ENCODE results near the gene RYR1.

The RYR1 gene

GRCh38 chr19:38483016-38483630, 49.6 kb downstream of the RYR1 start:
- no peak for TF ChIP-seq CTCF (conservative IDR thresholded peaks at IDR 0.05; ENCODE audit: low read depth, low read length)
- no peak for DNase-seq (ENCODE audit: low read depth)
- no peak overlapping the region for H3K4me3 ChIP-seq (ENCODE audit: low read length)

- no peak for TF ChIP-seq CTCF (conservative IDR thresholded peaks at IDR 0.05; ENCODE audit: low read depth, low read length)
- no peak for DNase-seq (ENCODE audit: low read depth)
- H3K4me3 ChIP-seq (ENCODE audit: low read length): no peak overlapping the region
These were observed 51.3 kb downstream of the RYR1 start for GRCh38 chr19:38484747-38485146.

GRCh38 chr19:38485541-38486285, 52.2 kb downstream of the RYR1 start:
- DNase-seq (ENCODE audit: low read depth): no peak
- no peak for TF ChIP-seq CTCF (conservative IDR thresholded peaks at IDR 0.05; ENCODE audit: low read depth, low read length)
- H3K4me3 ChIP-seq (ENCODE audit: low read length): no peak overlapping the region

GRCh38 chr19:38486731-38487336, 53.3 kb downstream of the RYR1 start:
- H3K4me3 ChIP-seq (ENCODE audit: low read length): no peak overlapping the region
- no peak for DNase-seq (ENCODE audit: low read depth)
- no peak for TF ChIP-seq CTCF (conservative IDR thresholded peaks at IDR 0.05; ENCODE audit: low read depth, low read length)

GRCh38 chr19:38488096-38488495, 54.6 kb downstream of the RYR1 start:
- no peak overlapping the region for H3K4me3 ChIP-seq (ENCODE audit: low read length)

GRCh38 chr19:38488776-38489481, 55.4 kb downstream of the RYR1 start:
- no peak overlapping the region for H3K4me3 ChIP-seq (ENCODE audit: low read length)
- TF ChIP-seq CTCF (conservative IDR thresholded peaks at IDR 0.05; ENCODE audit: low read depth, low read length): no peak
- no peak for DNase-seq (ENCODE audit: low read depth)

More at GRCh38 chr19:38488096-38488495, 54.6 kb downstream of the RYR1 start:
- no peak for TF ChIP-seq CTCF (conservative IDR thresholded peaks at IDR 0.05; ENCODE audit: low read depth, low read length)
- no peak for DNase-seq (ENCODE audit: low read depth)
